Measurements from ENCODE around the gene ALPK1.
"Not testable (repeated sequence)": the region's sequence is repeated elsewhere in the genome, so short reads cannot be mapped to it uniquely, and the experiment has no call there.

ALPK1 gene

DNA sequence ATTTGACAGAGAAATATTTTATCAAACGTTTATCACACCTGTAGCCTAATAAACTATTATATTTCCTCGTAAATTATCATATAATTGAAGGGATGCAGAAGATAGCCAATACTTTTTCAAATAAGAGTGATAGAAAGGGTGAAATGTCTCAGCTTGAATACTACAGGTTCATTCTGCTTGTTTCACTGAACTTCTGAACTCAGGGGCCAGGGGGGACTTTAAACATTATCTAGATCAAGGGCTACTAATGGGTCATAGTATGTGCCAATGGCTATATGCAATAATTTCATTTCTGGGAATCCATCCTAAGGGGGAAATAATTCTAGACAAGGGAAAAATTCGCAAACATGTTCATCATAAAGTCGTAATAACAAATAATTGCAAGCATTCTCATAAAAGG is 2.6 kb downstream of the ALPK1 start:
- H3K4me3 ChIP-seq (ENCODE audit: low read length), result no peak overlapping the region
- no peak for DNase-seq (ENCODE audit: low read depth)
- TF ChIP-seq, protein P1, sequence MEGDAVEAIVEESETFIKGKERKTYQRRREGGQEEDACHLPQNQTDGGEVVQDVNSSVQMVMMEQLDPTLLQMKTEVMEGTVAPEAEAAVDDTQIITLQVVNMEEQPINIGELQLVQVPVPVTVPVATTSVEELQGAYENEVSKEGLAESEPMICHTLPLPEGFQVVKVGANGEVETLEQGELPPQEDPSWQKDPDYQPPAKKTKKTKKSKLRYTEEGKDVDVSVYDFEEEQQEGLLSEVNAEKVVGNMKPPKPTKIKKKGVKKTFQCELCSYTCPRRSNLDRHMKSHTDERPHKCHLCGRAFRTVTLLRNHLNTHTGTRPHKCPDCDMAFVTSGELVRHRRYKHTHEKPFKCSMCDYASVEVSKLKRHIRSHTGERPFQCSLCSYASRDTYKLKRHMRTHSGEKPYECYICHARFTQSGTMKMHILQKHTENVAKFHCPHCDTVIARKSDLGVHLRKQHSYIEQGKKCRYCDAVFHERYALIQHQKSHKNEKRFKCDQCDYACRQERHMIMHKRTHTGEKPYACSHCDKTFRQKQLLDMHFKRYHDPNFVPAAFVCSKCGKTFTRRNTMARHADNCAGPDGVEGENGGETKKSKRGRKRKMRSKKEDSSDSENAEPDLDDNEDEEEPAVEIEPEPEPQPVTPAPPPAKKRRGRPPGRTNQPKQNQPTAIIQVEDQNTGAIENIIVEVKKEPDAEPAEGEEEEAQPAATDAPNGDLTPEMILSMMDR (IDR thresholded peaks at IDR 0.05; ENCODE audit: insufficient read depth, low read depth, low read length, missing control alignments), result no peak

DNA sequence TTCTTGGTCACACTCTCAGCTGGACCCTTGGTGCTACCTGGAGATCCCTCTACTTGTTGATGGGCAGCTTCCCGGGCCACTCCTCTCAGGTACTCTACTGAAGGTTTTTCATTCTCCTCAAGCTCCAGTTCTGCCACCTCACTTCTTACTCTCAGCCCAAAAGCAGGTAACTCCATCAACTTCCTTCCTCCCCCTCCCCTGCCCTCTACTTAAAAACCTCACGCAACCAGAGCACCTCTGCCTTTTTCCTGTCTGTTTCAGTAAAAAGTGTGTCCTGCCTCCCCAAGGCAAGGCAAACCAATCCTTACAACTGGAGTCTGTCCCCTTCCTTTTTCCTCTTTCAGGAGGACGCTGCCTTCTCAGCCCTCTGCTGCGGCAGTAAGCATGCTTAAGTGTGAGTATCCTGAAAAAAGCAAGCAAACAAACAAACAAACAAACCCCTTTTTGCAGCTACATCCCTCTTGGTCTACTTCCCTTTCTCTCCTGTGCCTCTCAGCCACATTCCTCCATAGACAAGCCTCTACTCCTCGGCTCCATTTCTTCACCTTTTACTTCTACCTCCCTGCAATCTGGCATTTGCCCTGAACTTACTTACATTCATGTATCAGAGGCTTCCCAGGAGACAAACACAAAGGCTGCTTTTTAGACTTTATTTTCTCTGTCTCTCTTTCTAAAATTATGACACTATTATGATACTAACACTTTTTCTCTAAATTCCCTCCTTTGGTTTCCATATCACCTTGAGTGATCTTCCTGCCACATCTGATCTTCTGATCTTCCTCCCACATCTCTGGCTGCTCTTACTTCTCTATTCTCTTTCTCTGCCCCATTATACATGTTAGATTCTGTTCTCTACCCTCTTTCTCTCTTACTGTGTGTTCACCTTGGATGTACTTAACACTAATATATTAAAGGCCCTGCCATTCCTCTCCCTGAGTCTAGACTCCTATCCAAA is 5.4 kb downstream of the ALPK1 start:
- no peak for DNase-seq (ENCODE audit: low read depth)
- TF ChIP-seq, protein P1 (IDR thresholded peaks at IDR 0.05; ENCODE audit: insufficient read depth, low read depth, low read length, missing control alignments), result no peak
- no peak overlapping the region for H3K4me3 ChIP-seq (ENCODE audit: low read length)

DNA sequence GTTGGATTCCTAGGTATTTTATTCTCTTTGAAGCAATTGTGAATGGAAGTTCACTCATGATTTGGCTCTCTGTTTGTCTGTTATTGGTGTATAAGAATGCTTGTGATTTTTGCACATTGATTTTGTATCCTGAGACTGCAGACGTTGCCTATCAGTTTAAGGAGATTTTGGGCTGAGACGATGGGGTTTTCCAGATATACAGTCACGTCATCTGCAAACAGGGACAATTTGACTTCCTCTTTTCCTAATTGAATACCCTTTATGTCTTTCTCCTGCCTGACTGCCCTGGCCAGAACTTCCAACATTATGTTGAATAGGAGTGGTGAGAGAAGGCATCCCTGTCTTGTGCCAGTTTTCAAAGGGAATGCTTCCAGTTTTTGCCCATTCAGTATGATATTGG is 8.3 kb downstream of the ALPK1 start:
- DNase-seq (ENCODE audit: low read depth), result not testable (repeated sequence)

DNA sequence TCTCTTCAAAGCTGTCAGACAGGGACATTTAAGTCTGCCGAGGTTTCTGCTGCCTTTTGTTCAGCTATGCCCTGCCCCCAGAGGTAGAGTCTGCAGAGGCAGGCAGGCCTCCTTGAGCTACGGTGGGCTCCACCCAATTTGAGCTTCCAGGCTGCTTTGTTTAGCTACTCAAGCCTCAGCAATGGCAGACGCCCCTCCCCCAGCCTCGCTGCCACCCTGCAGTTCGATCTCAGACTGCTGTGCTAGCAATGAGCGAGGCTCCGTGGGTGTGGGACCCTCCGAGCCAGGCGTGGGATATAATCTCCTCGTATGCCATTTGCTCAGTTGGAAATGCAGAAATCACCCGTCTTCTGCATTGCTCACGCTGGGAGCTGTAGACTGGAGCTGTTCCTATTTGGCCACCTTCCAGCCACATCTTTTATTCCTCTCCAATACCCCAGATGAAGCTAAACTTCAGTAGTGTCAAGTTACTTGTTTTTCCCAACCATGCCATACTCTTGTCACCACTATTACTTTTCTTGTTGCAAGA is 12.2 kb downstream of the ALPK1 start:
- not testable (repeated sequence) for DNase-seq (ENCODE audit: low read depth); H3K4me3 ChIP-seq (ENCODE audit: low read length)

More for the DNA sequence above, 8.3 kb downstream of the ALPK1 start:
- H3K4me3 ChIP-seq (ENCODE audit: low read length), result not testable (repeated sequence)

DNA sequence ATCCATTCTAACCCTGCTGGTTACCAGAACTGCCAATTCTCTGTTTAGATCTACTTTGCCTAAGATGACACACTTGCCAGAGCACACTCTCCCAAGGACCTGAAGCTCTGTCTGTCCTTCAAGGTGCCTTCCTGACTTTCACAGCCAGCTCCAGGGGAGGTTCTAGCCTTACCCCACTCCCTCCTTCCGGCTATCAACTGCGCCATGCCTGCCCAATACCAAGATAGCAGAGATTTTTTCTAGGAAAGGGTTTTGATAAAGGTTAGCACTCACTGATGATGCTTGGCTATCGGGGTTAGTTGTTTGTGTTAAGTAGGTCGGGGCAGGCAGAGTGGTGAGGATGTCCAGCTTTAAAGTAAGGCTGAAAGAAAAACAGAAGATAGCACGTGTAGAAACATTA is 14.3 kb downstream of the ALPK1 start:
- DNase-seq (ENCODE audit: low read depth), result no peak
- H3K4me3 ChIP-seq (ENCODE audit: low read length), result no peak overlapping the region
- TF ChIP-seq, protein P1 (IDR thresholded peaks at IDR 0.05; ENCODE audit: insufficient read depth, low read depth, low read length, missing control alignments), result no peak

DNA sequence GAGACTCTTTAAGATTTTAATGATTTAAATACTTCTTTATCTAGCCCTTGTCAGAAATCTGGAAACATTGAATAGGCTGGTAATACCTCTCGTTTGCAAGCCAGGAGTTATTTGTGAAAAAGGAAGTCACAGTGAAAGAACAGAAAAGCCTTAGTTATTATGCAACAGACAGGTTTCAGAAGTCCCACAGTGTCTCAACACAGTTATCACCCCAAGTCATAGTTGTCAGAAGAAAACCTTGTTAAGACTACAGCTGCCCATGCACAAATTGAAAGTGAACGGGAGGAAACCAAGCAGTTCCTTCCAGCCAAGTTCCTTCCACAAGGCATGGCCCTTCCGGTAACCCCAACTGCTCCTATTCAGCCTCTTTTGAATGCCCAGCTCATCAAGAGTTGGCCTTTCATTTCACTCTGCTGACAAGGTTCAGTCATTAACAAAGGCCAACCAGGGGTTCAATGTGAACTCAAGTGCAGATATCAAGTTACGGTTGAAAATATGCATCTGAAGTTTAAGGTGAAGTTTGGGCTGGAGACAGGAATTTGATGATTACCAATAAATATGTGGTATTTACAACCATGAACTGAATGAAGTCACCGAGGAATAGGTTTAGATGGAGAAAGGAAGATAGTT is 15.6 kb downstream of the ALPK1 start:
- DNase-seq (ENCODE audit: low read depth), result no peak
- TF ChIP-seq, protein P1 (IDR thresholded peaks at IDR 0.05; ENCODE audit: insufficient read depth, low read depth, low read length, missing control alignments), result no peak
- no peak overlapping the region for H3K4me3 ChIP-seq (ENCODE audit: low read length)

DNA sequence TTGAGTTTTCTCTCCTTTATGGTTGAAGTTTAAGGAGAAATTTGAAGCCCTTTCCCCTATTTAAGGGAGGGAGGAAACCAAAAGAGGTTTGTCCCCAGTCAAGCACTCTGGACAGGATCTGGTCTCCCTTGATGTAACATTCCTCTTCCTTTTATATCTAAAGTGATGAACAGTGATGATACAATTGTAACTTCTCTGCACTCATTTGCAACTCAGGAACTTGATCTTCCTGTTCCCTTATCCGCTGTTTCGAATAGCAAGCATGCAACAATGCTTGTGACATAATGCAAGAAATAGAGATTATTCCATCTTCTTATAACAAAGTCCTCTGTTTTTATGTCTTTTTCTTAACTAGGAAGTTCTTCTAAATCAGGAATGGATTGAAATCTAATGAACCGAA is 18.3 kb downstream of the ALPK1 start:
- H3K4me3 ChIP-seq (ENCODE audit: low read length), result no peak overlapping the region

More for the DNA sequence above, 18.3 kb downstream of the ALPK1 start:
- DNase-seq (ENCODE audit: low read depth), result no peak
- TF ChIP-seq, protein P1 (IDR thresholded peaks at IDR 0.05; ENCODE audit: insufficient read depth, low read depth, low read length, missing control alignments), result no peak
